Tibial nerve (tissue), 4 donors: ENCODE measurements around the gene NT5C3B. TPM values are rescaled to one million over a fixed set of nuclear protein-coding genes. Genes with fewer than 3 reads are reported as not detected.
A peak's percentile ranks its signal among the peaks of the same experiment; 100 is the strongest.

Experiments
- DNase-seq, 2 donors: peaks; one replicate each; pipeline ENCODE4 v3.0.0-alpha.2; 2019; ENCODE audit warnings: low spot score in 2 of 2
- H3K27ac ChIP-seq, 4 donors: fragments of 200-600 bp; sonication (generic) in 3 of 4; one replicate each; pipeline ENCODE4 v1.5.1; 2017 to 2019; ENCODE audit warnings: mild to moderate bottlenecking in 1 of 4
- H3K27me3 ChIP-seq, 2 donors: fragments of 200-600 bp; sonication (generic) in 1 of 2; one replicate each; pipeline versions ENCODE4 v1.5.1 to v1.6.0; 2017 to 2019
- H3K36me3 ChIP-seq, 3 donors: fragments of 200-600 bp; sonication (generic); one replicate each; pipeline ENCODE4 v1.5.1; 2018 to 2019
- H3K4me1 ChIP-seq, 4 donors: fragments of 200-600 bp; sonication (generic) in 3 of 4; one replicate each; pipeline ENCODE4 v1.5.1; 2017 to 2019
- H3K4me3 ChIP-seq, 4 donors: fragments of 200-600 bp; sonication (generic) in 3 of 4; one replicate each; pipeline ENCODE4 v1.5.1; 2017 to 2019; ENCODE audit warnings: mild to moderate bottlenecking in 1 of 4, moderate library complexity in 1 of 4
- H3K9me3 ChIP-seq, 4 donors: fragments of 200-600 bp; sonication (generic) in 3 of 4; one replicate each; pipeline ENCODE4 v1.5.1; 2017 to 2019
- CTCF ChIP-seq, 5 experiments: fragments of 200-600 bp in 3 of 5; fragments of 450-650 bp in 2 of 5; sonication (generic) in 3 of 5; IDR thresholded peaks; one replicate each; pipeline ENCODE4 v1.5.1; 2016 to 2019; ENCODE audit warnings: antibody characterized with exemption in 5 of 5, mild to moderate bottlenecking in 3 of 5, moderate library complexity in 2 of 5
- EP300 ChIP-seq, 2 donors: sonication (generic); formaldehyde crosslinking; IDR thresholded peaks; one replicate each; pipeline ENCODE4 v1.6.1; 2017; ENCODE audit warnings: antibody characterized with exemption in 2 of 2, mild to moderate bottlenecking in 1 of 2
- POLR2A ChIP-seq, 2 donors: fragments of 450-650 bp; IDR thresholded peaks; one replicate each; pipeline ENCODE4 v1.6.1; 2017; ENCODE audit warnings: antibody characterized with exemption in 2 of 2, mild to moderate bottlenecking in 2 of 2, moderate library complexity in 2 of 2
- WGBS, 2 donors: methylation state at CpG; one replicate each; pipeline ENCODE4 v1.1.5; 2018; 5-methylcytosine and 5-hydroxymethylcytosine counted together
- small RNA-seq: library from RNA; depleted of rRNA; stranded (forward); fragments of <200 nt; gene quantifications from one replicate; pipeline ENCODE3, GENCODE V24; 2016
- total RNA-seq, 4 donors: library from RNA; depleted of rRNA; stranded (reverse); fragments of >200 nt; gene quantifications; one replicate each; pipeline ENCODE4 v1.1.0, GENCODE V29; 2016

NT5C3B gene
- total RNA-seq, 4 donors from 2014 or later: 31.0 to 77.1 (median 33.0) TPM

DNA sequence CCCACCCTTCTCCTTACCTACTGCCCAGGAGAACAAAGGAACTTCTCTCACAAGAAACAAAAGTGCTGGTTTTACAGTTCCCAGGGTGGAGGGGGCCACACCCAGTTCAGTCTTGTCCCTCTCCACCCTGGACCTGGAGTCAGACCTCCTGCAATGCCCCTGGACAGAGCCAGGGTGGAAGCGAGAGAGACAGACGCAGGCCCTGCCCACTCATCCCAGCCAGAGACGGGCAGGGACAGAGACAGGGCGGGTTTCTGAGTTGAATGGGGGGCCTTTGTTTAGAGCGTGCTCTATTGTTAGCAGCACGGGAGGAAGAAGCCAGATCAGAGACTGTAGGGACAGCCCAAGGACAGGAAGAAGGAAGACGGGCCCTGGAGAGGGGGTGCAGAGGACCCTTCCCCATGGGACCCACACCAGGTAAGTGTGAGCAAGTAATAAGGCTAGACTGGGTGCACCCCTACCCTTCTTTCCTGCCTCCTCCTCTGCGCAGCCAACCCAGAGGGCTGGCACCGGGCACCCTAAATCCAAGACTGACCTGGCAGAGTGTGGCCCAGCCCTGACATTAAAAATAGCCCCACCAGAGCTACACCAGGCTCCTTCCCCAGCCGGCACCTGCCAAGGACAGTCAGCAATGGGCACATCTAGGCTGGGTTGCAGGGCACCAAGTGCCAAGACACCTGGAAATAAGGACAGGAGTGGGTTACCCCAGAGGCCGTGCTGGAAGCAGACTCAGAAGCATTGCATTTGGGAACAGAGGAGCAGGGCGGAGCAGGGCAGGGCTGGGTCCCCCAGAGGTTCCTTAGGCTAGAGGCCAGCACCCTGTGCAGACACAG lies 60.4 kb downstream of the NT5C3B start:
- Histone ChIP-seq H3K27me3 (no peaks in the 10 kb centered on the region), H3K9me3 (no peaks in the 10 kb centered on the region), H3K4me3 (no peak overlapping the region), H3K4me1 (peaks cover 0 to 62% (median 31%) of the 10 kb centered on the region in 4 donors), H3K36me3 (peaks cover 0 to 19% (median 6%) of the 10 kb centered on the region in 3 donors), H3K27ac (peak overlapping the region in 3 of 4 donors; percentile 51 to 70 (median 56))
- no peak for DNase-seq
- TF ChIP-seq CTCF (IDR thresholded peaks at IDR 0.05): no peak
- no peak for TF ChIP-seq EP300 (IDR thresholded peaks at IDR 0.05)
- no peak for TF ChIP-seq POLR2A (IDR thresholded peaks at IDR 0.05)
- WGBS, 2 donors: 50 to 51% methylated on average over 11 to 12 of the region's 12 CpGs

Small RNAs within 50 kb of the gene (small RNA-seq; reads per million reads assigned to genes)
- gene AC125257.2: not detected

Other genes with a start within 250 kb of the NT5C3B start
- gene KRT14, start 249.3 kb downstream of the NT5C3B start, total RNA-seq: 10 to 100 TPM in 3 of 4 donors, 1 to 10 TPM in 1; 8.4 to 57.8 (median 34.0) TPM
- gene KRT16, start 223.5 kb downstream of the NT5C3B start, total RNA-seq: 10 to 100 TPM in 1 of 4 donors, 1 to 10 TPM in 2, not detected in 1; 2.4 to 12.6 (median 6.6) TPM
- gene KRT17, start 211.7 kb downstream of the NT5C3B start, total RNA-seq: 1 to 10 TPM in 1 of 4 donors, not detected in 3; 1.5 TPM
- gene EIF1, start 147.3 kb downstream of the NT5C3B start, total RNA-seq: 100 to 1,000 TPM; 172 to 458 (median 243) TPM
- not detected for gene GAST, start 123.9 kb downstream of the NT5C3B start, total RNA-seq
- gene HAP1, start 101.6 kb downstream of the NT5C3B start, total RNA-seq: 1 to 10 TPM in 1 of 4 donors, under 1 TPM in 1, not detected in 2; 0.98 to 1.8 TPM
- gene JUP, start 49.5 kb downstream of the NT5C3B start, total RNA-seq: 10 to 100 TPM; 42.9 to 57.7 (median 51.6) TPM
- gene P3H4, start 24.3 kb downstream of the NT5C3B start, total RNA-seq: 10 to 100 TPM; 14.7 to 23.9 (median 22.0) TPM
- gene FKBP10, start 23.2 kb downstream of the NT5C3B start, total RNA-seq: 100 to 1,000 TPM in 1 of 4 donors, 10 to 100 TPM in 3; 47.9 to 103 (median 77.4) TPM
- gene KLHL10, start 1.6 kb upstream of the NT5C3B start, total RNA-seq: not detected
- gene KLHL11, start 29.2 kb upstream of the NT5C3B start, total RNA-seq: 10 to 100 TPM; 27.3 to 42.2 (median 32.7) TPM
- 100 to 1,000 TPM in 1 of 4 donors, 10 to 100 TPM in 3; 62.8 to 102 (median 72.6) TPM for gene ACLY, start 82.7 kb upstream of the NT5C3B start, total RNA-seq
- 1 to 10 TPM; 3.7 to 5.4 (median 5.2) TPM for gene ODAD4, start 94.4 kb upstream of the NT5C3B start, total RNA-seq
- gene CNP, start 130.6 kb upstream of the NT5C3B start, total RNA-seq: 100 to 1,000 TPM; 174 to 345 (median 256) TPM
- 10 to 100 TPM; 56.6 to 90.2 (median 71.8) TPM for gene DNAJC7, start 181.2 kb upstream of the NT5C3B start, total RNA-seq
- gene NKIRAS2, start 183.9 kb upstream of the NT5C3B start, total RNA-seq: 10 to 100 TPM; 17.7 to 39.9 (median 23.8) TPM
- 1 to 10 TPM; 1.2 to 2.9 (median 2.1) TPM for gene C17orf113, start 214.4 kb upstream of the NT5C3B start, total RNA-seq